ENCODE measurements around the gene FRMPD4. TPM values are rescaled to one million over a fixed set of nuclear protein-coding genes. Genes with fewer than 3 reads are reported as not detected.
A peak's percentile ranks its signal among the peaks of the same experiment; 100 is the strongest.

FRMPD4 gene
- total RNA-seq, 2 donors from 2014 or later, result not detected

DNA sequence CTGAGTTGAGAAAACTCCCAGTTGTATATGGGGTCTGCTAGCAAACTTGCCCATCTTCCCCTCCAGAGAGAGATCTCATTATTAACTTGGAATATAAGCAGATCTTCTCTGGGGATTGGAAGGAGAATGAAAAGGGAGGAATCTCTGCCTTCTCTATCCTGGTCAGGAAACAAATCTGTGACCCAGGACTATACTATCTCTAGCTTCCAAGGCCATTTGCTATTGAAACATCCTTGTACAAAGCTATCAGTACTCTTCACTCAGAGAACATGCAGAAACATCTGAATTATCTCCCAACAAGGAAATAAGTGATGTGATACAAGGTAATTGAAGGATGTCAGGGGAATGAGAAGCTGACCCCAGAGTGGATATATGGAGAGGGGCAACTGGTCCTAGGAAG is 183.8 kb downstream of the FRMPD4 start:
- Mint-ChIP-seq H3K36me3 (ENCODE audit: insufficient read depth in 2 of 2) (no peaks in the 10 kb centered on the region), H3K9me3 (no peaks in the 10 kb centered on the region), H3K4me3 (no peak overlapping the region), H3K27me3 (ENCODE audit: low read depth) (peaks cover 5% of the 10 kb centered on the region), H3K27ac (no peak overlapping the region), H3K4me1 (ENCODE audit: low read depth) (no peaks in the 10 kb centered on the region)
- DNase-seq (no peak), ATAC-seq (replicated peaks in 1 of 2) (no peak)

DNA sequence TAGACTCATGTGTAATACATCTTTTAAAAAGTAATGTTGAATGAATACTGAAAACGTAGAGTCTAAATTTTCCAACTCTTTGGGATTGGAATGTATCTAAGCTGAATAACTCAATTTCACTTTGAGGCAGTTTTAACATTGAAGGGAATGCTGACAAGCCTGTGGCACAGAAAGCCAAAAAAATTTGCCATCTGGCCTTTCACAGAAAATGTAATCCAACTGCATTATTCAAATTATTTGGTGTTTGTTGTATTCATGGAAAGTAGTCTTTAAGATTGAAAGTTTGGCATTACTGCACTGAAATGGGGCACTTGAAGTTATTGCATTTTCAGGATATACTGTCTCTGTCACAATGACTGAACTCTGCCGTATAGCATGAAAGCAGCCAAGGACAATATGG is 186.9 kb downstream of the FRMPD4 start:
- no peak overlapping the region for H3K4me3 Mint-ChIP-seq
- no peak for DNase-seq
- no peaks in the 10 kb centered on the region for H3K36me3 Mint-ChIP-seq (ENCODE audit: insufficient read depth in 2 of 2)
- H3K4me1 Mint-ChIP-seq (ENCODE audit: low read depth), result no peaks in the 10 kb centered on the region
- H3K27ac Mint-ChIP-seq, result no peak overlapping the region
- ATAC-seq (replicated peaks in 1 of 2), result no peak
- no peaks in the 10 kb centered on the region for H3K9me3 Mint-ChIP-seq
- H3K27me3 Mint-ChIP-seq (ENCODE audit: low read depth), result peaks cover 5% of the 10 kb centered on the region

DNA sequence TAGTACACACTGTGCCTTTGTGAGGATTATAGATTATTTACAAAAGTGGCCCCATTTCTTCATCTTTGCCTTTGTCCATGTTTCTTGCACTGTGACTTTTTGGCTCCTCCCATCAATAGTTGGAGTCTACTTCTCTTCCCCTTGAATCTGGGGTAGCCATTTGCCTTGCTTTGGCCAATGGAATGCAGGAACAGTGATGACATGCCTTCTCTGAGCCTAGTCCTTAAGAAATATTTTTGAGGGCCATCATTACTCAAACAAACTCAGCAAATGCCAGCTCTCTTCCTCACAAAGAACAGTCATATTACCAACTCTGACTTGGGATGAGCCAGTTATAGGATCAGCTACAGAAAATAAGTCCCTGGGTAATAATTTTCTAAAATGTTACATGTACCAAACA is 189.6 kb downstream of the FRMPD4 start:
- Mint-ChIP-seq H3K9me3 (no peaks in the 10 kb centered on the region), H3K4me3 (no peak overlapping the region), H3K36me3 (ENCODE audit: insufficient read depth in 2 of 2) (no peaks in the 10 kb centered on the region), H3K27me3 (ENCODE audit: low read depth) (no peaks in the 10 kb centered on the region), H3K4me1 (ENCODE audit: low read depth) (no peaks in the 10 kb centered on the region), H3K27ac (no peak overlapping the region)
- DNase-seq (no peak), ATAC-seq (replicated peaks in 1 of 2) (no peak)

DNA sequence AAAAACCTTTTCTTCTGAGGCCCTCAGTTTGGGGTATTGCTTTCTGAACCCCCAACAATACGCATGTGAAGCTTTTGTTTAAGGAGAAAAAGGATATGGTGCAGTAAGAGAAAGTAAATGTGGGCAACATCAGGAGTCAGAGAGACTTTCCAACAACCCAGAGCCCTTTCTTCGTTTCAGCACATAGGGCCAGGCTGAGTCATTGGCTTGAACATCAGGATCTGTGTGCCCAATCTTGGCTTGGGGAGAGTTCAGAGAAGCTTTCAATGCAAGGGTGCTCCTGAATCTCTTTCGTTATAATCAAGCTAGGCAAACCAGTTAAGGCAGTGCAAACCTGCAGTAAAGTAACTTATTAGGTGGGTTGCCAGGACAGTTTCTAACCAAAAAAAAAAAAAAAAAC is 191.2 kb downstream of the FRMPD4 start:
- Mint-ChIP-seq H3K27me3 (ENCODE audit: low read depth) (no peaks in the 10 kb centered on the region), H3K36me3 (ENCODE audit: insufficient read depth in 2 of 2) (no peaks in the 10 kb centered on the region), H3K4me3 (no peak overlapping the region), H3K9me3 (no peaks in the 10 kb centered on the region), H3K27ac (no peak overlapping the region), H3K4me1 (ENCODE audit: low read depth) (no peaks in the 10 kb centered on the region)
- DNase-seq (no peak), ATAC-seq (replicated peaks in 1 of 2) (no peak)

DNA sequence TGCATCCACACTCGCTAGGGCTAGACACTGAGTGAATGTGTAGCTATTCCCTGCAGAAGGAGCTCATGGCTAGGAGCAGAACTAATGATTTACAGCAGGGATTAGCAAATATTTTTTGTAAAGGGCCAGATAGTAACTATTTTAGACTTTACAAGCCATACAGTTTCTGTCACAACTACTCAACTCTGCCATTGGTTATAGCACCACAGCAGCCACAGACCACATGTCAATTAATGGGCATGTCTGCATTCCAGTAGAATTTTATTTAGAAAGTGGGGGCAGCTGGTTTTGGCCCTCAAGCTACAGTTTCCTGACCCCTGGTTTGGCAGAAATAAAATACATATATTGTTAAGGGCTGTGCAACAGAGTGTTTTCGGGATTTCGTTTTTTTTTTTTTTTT is 192.6 kb downstream of the FRMPD4 start:
- no peak for DNase-seq
- no peak for ATAC-seq (replicated peaks in 1 of 2)
- Mint-ChIP-seq H3K27ac (no peak overlapping the region), H3K27me3 (ENCODE audit: low read depth) (no peaks in the 10 kb centered on the region), H3K9me3 (no peaks in the 10 kb centered on the region), H3K4me1 (ENCODE audit: low read depth) (no peaks in the 10 kb centered on the region), H3K4me3 (no peak overlapping the region), H3K36me3 (ENCODE audit: insufficient read depth in 2 of 2) (no peaks in the 10 kb centered on the region)

DNA sequence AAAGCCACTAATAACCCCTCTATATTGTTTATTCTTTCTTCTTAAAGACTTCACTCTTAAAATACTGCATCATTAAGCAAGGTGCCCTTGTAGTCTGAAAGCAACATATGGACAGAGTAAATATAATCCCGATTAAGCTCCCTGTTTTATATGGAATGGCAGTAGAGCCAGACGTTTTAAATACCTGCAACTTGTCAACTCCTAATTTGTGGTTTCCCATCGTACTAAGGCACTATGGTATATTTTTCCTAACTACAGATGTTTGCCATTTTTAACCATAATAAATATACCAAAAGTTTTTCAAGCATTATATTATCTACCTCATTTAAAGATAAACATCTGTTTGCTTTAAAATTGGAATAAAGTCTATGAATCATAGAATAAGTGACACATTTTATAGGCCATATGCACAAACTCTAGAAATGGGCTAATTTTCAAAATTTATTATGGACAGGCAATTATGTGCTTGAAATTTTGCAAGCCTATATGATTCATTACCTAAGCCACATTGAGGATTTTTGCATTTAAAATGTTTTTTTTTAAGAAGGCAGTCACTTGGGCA is 194.6 kb downstream of the FRMPD4 start:
- Mint-ChIP-seq H3K4me3 (no peak overlapping the region), H3K27ac (no peak overlapping the region), H3K4me1 (ENCODE audit: low read depth) (no peaks in the 10 kb centered on the region), H3K9me3 (no peaks in the 10 kb centered on the region), H3K36me3 (ENCODE audit: insufficient read depth in 2 of 2) (no peaks in the 10 kb centered on the region), H3K27me3 (ENCODE audit: low read depth) (no peaks in the 10 kb centered on the region)
- ATAC-seq (replicated peaks in 1 of 2) (no peak), DNase-seq (no peak)

DNA sequence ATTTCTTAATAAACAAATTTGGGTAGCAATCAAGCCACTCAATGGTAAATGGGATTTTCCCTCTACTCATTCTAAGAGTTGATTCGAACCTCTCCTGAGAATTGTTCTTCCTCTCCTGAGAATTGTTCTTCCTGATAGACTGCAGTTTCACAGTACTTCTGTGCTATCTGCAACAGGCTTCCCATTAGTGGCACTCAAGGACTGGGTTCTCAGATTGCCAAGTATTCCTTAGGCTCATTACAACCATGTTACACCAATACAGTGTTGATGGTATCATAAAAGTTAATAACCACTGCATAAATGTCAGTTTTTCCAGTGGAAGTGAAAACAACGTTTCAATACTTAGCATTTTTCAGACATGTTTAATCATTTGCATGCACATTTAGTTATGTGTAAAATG is 201.6 kb downstream of the FRMPD4 start:
- Mint-ChIP-seq H3K36me3 (ENCODE audit: insufficient read depth in 2 of 2) (no peaks in the 10 kb centered on the region), H3K9me3 (peaks cover 0 to 2% of the 10 kb centered on the region in 2 donors), H3K4me3 (no peak overlapping the region), H3K27ac (no peak overlapping the region), H3K27me3 (ENCODE audit: low read depth) (peaks cover 13% of the 10 kb centered on the region), H3K4me1 (ENCODE audit: low read depth) (no peaks in the 10 kb centered on the region)
- no peak for ATAC-seq (replicated peaks in 1 of 2)
- DNase-seq, result no peak

DNA sequence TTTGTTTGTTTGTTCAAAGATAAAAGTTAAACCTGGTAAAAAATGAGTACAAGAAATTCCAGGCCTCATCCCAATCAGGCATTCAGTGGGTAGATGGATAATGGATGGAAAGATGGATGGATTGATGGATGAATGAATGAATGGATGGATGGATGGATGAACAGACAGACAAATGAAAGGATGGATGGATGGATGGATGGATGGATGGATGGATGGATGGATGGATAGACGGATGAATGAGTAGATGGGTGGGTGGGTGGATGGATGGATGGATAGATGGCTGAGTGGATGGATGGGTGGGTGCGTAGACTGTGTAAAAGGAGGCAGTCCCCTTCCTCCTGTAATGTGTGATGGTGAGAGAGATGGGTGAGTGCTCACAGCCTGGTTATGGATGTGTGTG is 206.7 kb downstream of the FRMPD4 start:
- ATAC-seq (replicated peaks in 1 of 2) (no peak), DNase-seq (no peak)
- Mint-ChIP-seq H3K4me1 (ENCODE audit: low read depth) (no peaks in the 10 kb centered on the region), H3K9me3 (peaks cover 0 to 2% of the 10 kb centered on the region in 2 donors), H3K36me3 (ENCODE audit: insufficient read depth in 2 of 2) (no peaks in the 10 kb centered on the region), H3K27me3 (ENCODE audit: low read depth) (peaks cover 13% of the 10 kb centered on the region), H3K4me3 (no peak overlapping the region), H3K27ac (no peak overlapping the region)

DNA sequence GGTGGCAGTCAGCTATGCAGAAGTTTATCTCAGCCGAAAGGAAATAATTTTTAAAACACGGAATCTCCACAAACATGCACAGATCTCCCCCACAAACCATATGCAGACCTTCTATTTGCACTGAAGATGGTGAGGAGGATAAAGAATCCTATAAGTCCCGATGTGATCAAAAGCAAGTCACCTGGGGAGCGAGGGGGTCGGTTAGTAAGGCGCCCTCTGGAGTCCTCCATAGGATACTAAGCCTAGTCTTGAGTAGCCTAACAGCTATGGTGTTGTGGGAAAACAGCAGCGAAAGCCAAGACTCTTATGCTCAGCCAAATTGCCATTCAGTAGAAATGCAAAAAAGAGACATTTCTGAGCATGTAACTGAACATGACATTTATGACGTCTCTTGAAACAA is 210.9 kb downstream of the FRMPD4 start:
- ATAC-seq (replicated peaks in 1 of 2) (no peak), DNase-seq (no peak)
- no peaks in the 10 kb centered on the region for H3K36me3 Mint-ChIP-seq (ENCODE audit: insufficient read depth in 2 of 2)
- H3K27me3 Mint-ChIP-seq (ENCODE audit: low read depth), result no peaks in the 10 kb centered on the region
- H3K4me3 Mint-ChIP-seq, result no peak overlapping the region
- no peak overlapping the region for H3K27ac Mint-ChIP-seq
- H3K4me1 Mint-ChIP-seq (ENCODE audit: low read depth), result no peaks in the 10 kb centered on the region
- H3K9me3 Mint-ChIP-seq, result no peaks in the 10 kb centered on the region

DNA sequence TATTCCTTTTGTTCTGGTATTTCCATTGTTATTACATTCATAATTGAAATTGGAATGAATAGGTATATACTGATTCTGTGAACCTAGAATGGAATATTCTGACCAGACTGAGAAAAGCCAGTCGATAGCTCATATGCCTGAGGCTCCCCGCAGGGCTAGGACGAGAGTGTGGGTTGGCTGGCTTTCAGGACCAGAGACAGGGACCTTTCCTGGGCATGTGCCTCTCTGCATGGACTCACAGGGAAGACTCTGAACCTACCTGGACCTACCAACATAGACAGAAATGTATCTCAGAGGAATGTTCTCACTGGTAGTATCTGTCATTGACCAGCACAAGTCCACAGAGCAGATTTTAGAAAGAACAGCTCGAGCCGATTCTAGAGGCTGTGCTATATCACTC is 214.6 kb downstream of the FRMPD4 start:
- Mint-ChIP-seq H3K4me1 (ENCODE audit: low read depth) (no peaks in the 10 kb centered on the region), H3K9me3 (no peaks in the 10 kb centered on the region), H3K36me3 (ENCODE audit: insufficient read depth in 2 of 2) (no peaks in the 10 kb centered on the region), H3K27me3 (ENCODE audit: low read depth) (peaks cover 6% of the 10 kb centered on the region), H3K27ac (no peak overlapping the region), H3K4me3 (no peak overlapping the region)
- DNase-seq, result no peak
- ATAC-seq (replicated peaks in 1 of 2), result no peak

DNA sequence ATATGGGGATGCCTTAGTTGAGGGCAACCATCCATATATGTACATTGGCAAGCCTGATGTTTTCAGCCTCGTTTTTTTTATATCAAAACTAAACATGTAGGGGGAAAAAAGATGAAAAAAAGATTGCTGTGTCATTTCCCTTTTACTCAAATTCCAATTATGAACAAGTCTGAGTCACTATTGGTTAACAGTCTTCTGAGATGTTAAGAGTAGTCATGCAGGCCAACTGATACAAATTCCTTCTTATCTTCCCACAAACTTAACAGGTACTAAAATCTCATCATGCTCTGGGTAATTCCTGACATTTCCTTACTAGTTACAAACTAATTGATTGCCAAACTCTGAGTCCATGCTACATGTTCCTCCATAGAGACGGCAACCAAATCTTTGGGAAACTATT is 222.1 kb downstream of the FRMPD4 start:
- Mint-ChIP-seq H3K9me3 (peaks cover 0 to 3% of the 10 kb centered on the region in 2 donors), H3K27me3 (ENCODE audit: low read depth) (peaks cover 5% of the 10 kb centered on the region), H3K4me1 (ENCODE audit: low read depth) (no peaks in the 10 kb centered on the region), H3K27ac (no peak overlapping the region), H3K4me3 (no peak overlapping the region), H3K36me3 (ENCODE audit: insufficient read depth in 2 of 2) (no peaks in the 10 kb centered on the region)
- peak in 1 of 2 donors; percentile 25 for ATAC-seq (replicated peaks in 1 of 2)
- DNase-seq, result no peak

DNA sequence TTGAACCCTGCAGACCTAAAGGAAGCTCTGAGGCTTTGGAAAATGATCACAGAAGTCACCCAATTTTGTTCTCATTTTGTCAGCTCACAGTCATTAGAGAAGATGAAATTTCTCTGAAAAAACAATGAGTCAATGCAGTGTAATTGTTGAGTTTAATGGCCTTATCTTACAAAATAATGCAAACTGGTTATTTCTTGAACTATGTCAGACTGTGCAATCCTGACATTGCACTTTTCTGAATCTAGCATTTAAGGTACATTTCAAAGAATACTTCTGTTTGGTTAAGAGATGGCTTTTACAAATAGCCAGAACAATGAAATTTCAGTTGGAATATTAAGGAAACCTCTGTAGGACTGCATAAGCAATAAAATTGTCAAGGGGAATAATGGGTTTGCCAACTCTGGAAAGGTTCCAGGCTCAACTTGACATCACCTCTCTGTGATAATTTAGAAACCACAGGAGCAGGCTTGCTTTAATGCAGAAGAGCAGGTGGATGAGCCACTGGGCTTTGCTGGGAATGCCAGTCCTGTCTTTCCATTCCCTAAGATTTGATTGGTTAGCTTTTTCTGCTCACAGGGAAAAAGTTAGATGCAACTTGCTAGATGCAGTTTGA is 222.8 kb downstream of the FRMPD4 start:
- peaks cover 0 to 3% of the 10 kb centered on the region in 2 donors for H3K9me3 Mint-ChIP-seq

DNA sequence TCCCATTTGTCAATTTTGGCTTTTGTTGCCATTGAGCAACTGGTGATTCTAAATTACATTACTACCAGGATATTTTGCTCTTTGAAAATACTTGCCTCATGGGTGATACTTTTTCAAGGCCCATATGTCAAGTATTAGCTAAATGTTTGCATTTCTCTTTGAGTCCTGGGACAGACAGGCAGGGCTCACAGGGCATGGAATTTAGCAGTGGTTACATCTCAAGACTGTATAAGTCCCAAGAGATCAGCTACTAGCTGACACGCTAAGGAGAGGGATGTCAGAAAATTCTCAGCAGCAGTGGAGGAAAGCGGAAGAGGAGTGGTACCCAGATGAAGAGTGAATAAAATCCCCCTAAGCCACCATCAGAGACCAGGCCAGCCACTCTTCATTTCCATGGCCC is 224.9 kb downstream of the FRMPD4 start:
- no peak for DNase-seq
- Mint-ChIP-seq H3K9me3 (peaks cover 0 to 3% of the 10 kb centered on the region in 2 donors), H3K27me3 (ENCODE audit: low read depth) (no peaks in the 10 kb centered on the region), H3K4me1 (ENCODE audit: low read depth) (no peaks in the 10 kb centered on the region), H3K27ac (no peak overlapping the region), H3K4me3 (no peak overlapping the region), H3K36me3 (ENCODE audit: insufficient read depth in 2 of 2) (no peaks in the 10 kb centered on the region)
- no peak for ATAC-seq (replicated peaks in 1 of 2)

More for the DNA sequence above, 222.8 kb downstream of the FRMPD4 start:
- Mint-ChIP-seq H3K27ac (no peak overlapping the region), H3K36me3 (ENCODE audit: insufficient read depth in 2 of 2) (no peaks in the 10 kb centered on the region), H3K4me3 (no peak overlapping the region), H3K27me3 (ENCODE audit: low read depth) (no peaks in the 10 kb centered on the region), H3K4me1 (ENCODE audit: low read depth) (no peaks in the 10 kb centered on the region)
- DNase-seq (no peak), ATAC-seq (replicated peaks in 1 of 2) (no peak)

DNA sequence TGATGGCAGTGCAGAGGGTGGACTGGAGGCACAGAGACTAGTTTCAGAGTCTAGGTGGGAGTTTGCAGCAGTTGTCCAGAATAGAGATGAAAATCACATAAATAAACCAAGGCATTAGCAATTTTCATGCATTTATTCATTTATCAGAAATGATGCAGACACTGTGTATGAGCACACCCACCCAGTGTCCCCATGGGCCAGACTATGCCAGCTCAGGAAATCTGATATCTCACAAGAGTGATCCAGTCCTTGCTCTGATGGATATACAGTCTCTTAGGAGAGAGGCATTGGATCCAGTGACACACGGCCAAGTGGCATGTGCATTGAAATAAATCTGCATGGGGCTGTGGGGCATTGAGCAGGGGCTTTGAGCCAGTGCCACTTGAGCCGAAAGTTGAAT is 228.2 kb downstream of the FRMPD4 start:
- Mint-ChIP-seq H3K36me3 (ENCODE audit: insufficient read depth in 2 of 2) (no peaks in the 10 kb centered on the region), H3K4me1 (ENCODE audit: low read depth) (no peaks in the 10 kb centered on the region), H3K27ac (no peak overlapping the region), H3K9me3 (peaks cover 0 to 2% of the 10 kb centered on the region in 2 donors), H3K27me3 (ENCODE audit: low read depth) (no peaks in the 10 kb centered on the region), H3K4me3 (no peak overlapping the region)
- ATAC-seq (replicated peaks in 1 of 2) (no peak), DNase-seq (no peak)

Measured in activated T-cell treated with anti-CD3 and anti-CD28 coated beads, Interleukin-2, amount 50 U/mL, for 72 hours (primary cell).